SK-N-SH treated with all-trans-retinoic acid at 6 μM for 48 hours (cell line): ENCODE measurements around the gene APBA2.

Source experiments
- ARNTL ChIP-seq: fragments of 450-650 bp; formaldehyde crosslinking; IDR thresholded peaks from 2 replicates; pipeline ENCODE4 v1.5.0; 2020; ENCODE audit warnings: low read depth, mild to moderate bottlenecking, moderate library complexity, borderline replicate concordance
- CSDC2 ChIP-seq: fragments of 250-450 bp; sonication (Bioruptor Pico); IDR thresholded peaks from 2 replicates; pipeline ENCODE4 v1.5.0; 2020; ENCODE audit warnings: mild to moderate bottlenecking, moderate library complexity
- PPARA ChIP-seq: fragments of 250-450 bp; sonication (Bioruptor Pico); IDR thresholded peaks from 2 replicates; pipeline ENCODE4 v1.5.0; 2020; ENCODE audit warnings: mild to moderate bottlenecking, borderline replicate concordance
- TSHZ2 ChIP-seq: fragments of 250-450 bp; sonication (Bioruptor Pico); IDR thresholded peaks from 2 replicates; pipeline ENCODE4 v1.5.0; 2020; ENCODE audit warnings: mild to moderate bottlenecking, moderate library complexity
- ZFP3 ChIP-seq: fragments of 250-450 bp; sonication (Bioruptor Pico); IDR thresholded peaks from 2 replicates; pipeline ENCODE4 v1.5.0; 2020; ENCODE audit warnings: mild to moderate bottlenecking, moderate library complexity
- ZNF70 ChIP-seq: fragments of 450-650 bp; formaldehyde crosslinking; IDR thresholded peaks from 2 replicates; pipeline ENCODE4 v1.5.0; 2020; ENCODE audit warnings: mild to moderate bottlenecking, moderate library complexity
- TF ChIP-seq, protein P1 (sequence below): fragments of 250-450 bp; sonication (Bioruptor Pico); IDR thresholded peaks from 2 replicates; pipeline ENCODE4 v1.5.1; 2020; ENCODE audit warnings: low read depth, mild to moderate bottlenecking, moderate library complexity

DNA sequence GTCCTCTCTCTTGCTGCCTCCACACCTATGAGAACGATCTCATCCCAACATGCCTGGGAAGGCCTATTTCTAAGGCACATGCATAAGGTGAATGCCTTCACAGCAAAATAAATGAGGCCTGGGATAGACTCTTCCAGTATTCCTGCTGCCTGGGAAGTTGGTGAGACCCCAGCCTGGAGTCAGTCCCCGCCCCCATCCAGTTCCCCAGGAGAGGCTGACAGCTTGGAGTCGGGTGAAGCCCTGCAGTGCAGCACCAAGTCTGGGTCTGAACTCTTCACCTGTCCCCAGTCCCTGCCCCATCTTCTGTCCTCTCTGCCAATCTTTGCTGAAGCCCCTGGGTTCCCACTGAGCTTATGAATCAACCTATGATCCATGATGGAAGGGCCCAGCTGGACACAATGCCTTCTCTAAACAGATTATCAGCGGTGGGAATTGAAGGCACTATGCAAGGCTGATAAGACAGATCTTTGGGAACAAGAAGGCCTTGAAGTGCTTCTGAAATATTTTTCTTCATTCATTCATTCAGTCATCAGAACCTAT, 10.2 kb upstream of the APBA2 start:
- TF ChIP-seq CSDC2 (CRISPR knock-in tag): no peak
- TF ChIP-seq PPARA: no peak
- TF ChIP-seq ZNF70 (CRISPR knock-in tag): no peak
- no peak for TF ChIP-seq TSHZ2 (CRISPR knock-in tag)
- TF ChIP-seq ZFP3: no peak
- TF ChIP-seq, protein P1, sequence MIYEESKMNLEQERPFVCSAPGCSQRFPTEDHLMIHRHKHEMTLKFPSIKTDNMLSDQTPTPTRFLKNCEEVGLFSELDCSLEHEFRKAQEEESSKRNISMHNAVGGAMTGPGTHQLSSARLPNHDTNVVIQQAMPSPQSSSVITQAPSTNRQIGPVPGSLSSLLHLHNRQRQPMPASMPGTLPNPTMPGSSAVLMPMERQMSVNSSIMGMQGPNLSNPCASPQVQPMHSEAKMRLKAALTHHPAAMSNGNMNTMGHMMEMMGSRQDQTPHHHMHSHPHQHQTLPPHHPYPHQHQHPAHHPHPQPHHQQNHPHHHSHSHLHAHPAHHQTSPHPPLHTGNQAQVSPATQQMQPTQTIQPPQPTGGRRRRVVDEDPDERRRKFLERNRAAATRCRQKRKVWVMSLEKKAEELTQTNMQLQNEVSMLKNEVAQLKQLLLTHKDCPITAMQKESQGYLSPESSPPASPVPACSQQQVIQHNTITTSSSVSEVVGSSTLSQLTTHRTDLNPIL (CRISPR knock-in tag): no peak
- no peak for TF ChIP-seq ARNTL (CRISPR knock-in tag)
